Neuronal stem cell (in vitro differentiated cells): ENCODE results near the gene ZFP64.

Experiments
- DNase-seq: peaks from one replicate; pipeline ENCODE4 v3.0.0-alpha.2; 2013; ENCODE audit warnings: low spot score
- H2AFZ ChIP-seq: one replicate; pipeline ENCODE4 v1.6.1; 2013; ENCODE audit warnings: mild to moderate bottlenecking, low read length, inconsistent platforms
- H2AK5ac ChIP-seq: 2 replicates; pipeline ENCODE4 v1.6.1; 2013; ENCODE audit warnings: low read depth, mild to moderate bottlenecking, inconsistent platforms, low read length, moderate library complexity, mixed read lengths
- H2BK120ac ChIP-seq: 2 replicates; pipeline ENCODE4 v1.6.1; 2013; ENCODE audit warnings: low read depth, mild to moderate bottlenecking, inconsistent platforms, low read length, moderate library complexity, mixed read lengths
- H2BK12ac ChIP-seq: one replicate; pipeline ENCODE4 v1.6.1; 2013; ENCODE audit warnings: low read length, inconsistent platforms
- H2BK15ac ChIP-seq: 2 replicates; pipeline ENCODE4 v1.6.1; 2013; ENCODE audit warnings: mild to moderate bottlenecking, low read length, inconsistent platforms, mixed read lengths
- H2BK5ac ChIP-seq: one replicate; pipeline ENCODE4 v1.6.1; 2013; ENCODE audit warnings: inconsistent platforms, mild to moderate bottlenecking, low read length, moderate library complexity
- H3K14ac ChIP-seq: one replicate; pipeline ENCODE4 v1.6.1; 2013; ENCODE audit warnings: low read length, inconsistent platforms
- H3K18ac ChIP-seq: 2 replicates; pipeline ENCODE4 v1.6.1; 2013; ENCODE audit warnings: low read length, inconsistent platforms
- H3K23ac ChIP-seq: 2 replicates; pipeline ENCODE4 v1.6.1; 2013; ENCODE audit warnings: low read depth, mild to moderate bottlenecking, mixed read lengths, low read length, inconsistent platforms; ENCODE audit not compliant: poor library complexity
- H3K27ac ChIP-seq: replicated peaks from 3 replicates; pipeline ENCODE4 v1.5.1; 2013; ENCODE audit warnings: low read length, inconsistent platforms
- H3K27me3 ChIP-seq, 3 experiments: 2 replicates each; pipeline ENCODE4 v1.6.1; 2013; ENCODE audit warnings: low read length in 3 of 3, mild to moderate bottlenecking in 2 of 3, inconsistent platforms in 1 of 3, low read depth in 1 of 3, mixed read lengths in 1 of 3, moderate library complexity in 1 of 3; ENCODE audit not compliant: control insufficient read depth in 3 of 3, insufficient read depth in 3 of 3
- H3K36me3 ChIP-seq, 2 donors: replicated peaks in 1 of 2; 2 replicates each; pipeline ENCODE4 v1.6.1; 2013; ENCODE audit warnings: low read length in 2 of 2; ENCODE audit not compliant: control insufficient read depth in 2 of 2, insufficient read depth in 2 of 2
- H3K4ac ChIP-seq: 2 replicates; pipeline ENCODE4 v1.6.1; 2013; ENCODE audit warnings: inconsistent platforms, mild to moderate bottlenecking, low read length, moderate library complexity
- H3K4me1 ChIP-seq, 2 donors: 1 replicate in 1 of 2; 2 replicates in 1 of 2; pipeline ENCODE4 v1.6.1; 2013; ENCODE audit warnings: low read length in 2 of 2, low read depth in 1 of 2; ENCODE audit not compliant: control insufficient read depth in 2 of 2, insufficient read depth in 1 of 2
- H3K4me2 ChIP-seq: one replicate; pipeline ENCODE4 v1.6.1; 2013; ENCODE audit warnings: mild to moderate bottlenecking, low read length, inconsistent platforms; ENCODE audit not compliant: insufficient read depth, poor library complexity, severe bottlenecking
- H3K4me3 ChIP-seq, 2 donors: 2 replicates each; pipeline ENCODE4 v1.5.1; 2013; ENCODE audit warnings: low read length in 2 of 2, mild to moderate bottlenecking in 2 of 2, inconsistent platforms in 1 of 2, moderate library complexity in 1 of 2
- H3K79me1 ChIP-seq: one replicate; pipeline ENCODE4 v1.6.1; 2013; ENCODE audit warnings: low read depth, mild to moderate bottlenecking, inconsistent platforms, low read length, moderate library complexity
- H3K9ac ChIP-seq: one replicate; pipeline ENCODE4 v1.6.1; 2013; ENCODE audit warnings: mild to moderate bottlenecking, low read depth, low read length, inconsistent platforms; ENCODE audit not compliant: poor library complexity
- H3K9me3 ChIP-seq, 2 donors: replicated peaks in 1 of 2; 2 replicates each; pipeline versions ENCODE3 to v1.6.1; 2013; ENCODE audit warnings: low read length in 2 of 2, mild to moderate bottlenecking in 2 of 2, inconsistent platforms in 1 of 2, low read depth in 1 of 2, mixed read lengths in 1 of 2, moderate library complexity in 1 of 2; ENCODE audit not compliant: control insufficient read depth in 2 of 2, insufficient read depth in 1 of 2
- H4K8ac ChIP-seq: one replicate; pipeline ENCODE4 v1.6.1; 2013; ENCODE audit warnings: low read depth, mild to moderate bottlenecking, inconsistent platforms, low read length, moderate library complexity
- H4K91ac ChIP-seq: one replicate; pipeline ENCODE4 v1.6.1; 2013; ENCODE audit warnings: low read length, low read depth, mild to moderate bottlenecking, inconsistent platforms; ENCODE audit not compliant: poor library complexity
- WGBS, 2 donors: extraction: QIAGEN DNeasy Blood & Tissue Kit; methylation state at CpG; one replicate each; pipeline ENCODE4 v1.1.7; 2013; ENCODE audit warnings: missing lambda C conversion rate in 2 of 2, mixed read lengths in 1 of 2; ENCODE audit not compliant: insufficient read length in 2 of 2, insufficient replicate concordance in 1 of 2; ENCODE audit errors: extremely low coverage in 2 of 2; 5-methylcytosine and 5-hydroxymethylcytosine counted together

The ZFP64 gene

DNA sequence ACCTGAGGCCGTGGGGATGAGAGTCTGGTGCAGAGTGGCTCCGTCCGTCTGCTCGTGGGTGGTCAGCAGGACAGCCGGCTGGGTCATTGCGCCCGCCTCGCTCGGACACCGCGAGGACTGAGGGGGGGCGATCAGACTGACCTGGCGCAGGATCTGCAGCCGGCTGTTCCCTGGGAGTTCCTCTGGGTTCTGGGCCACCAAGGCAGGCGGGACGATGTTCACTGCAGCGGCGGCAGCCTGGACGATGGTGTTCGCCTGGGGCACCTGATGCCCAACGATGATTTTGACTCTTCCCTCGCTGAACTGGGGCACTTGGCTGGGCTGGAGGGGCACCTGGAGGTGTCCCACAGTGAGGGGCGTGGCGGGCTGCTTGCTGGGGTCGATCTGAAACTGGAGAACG is 39.2 kb downstream of the ZFP64 start:
- Histone ChIP-seq H2AFZ (no peak overlapping the region), H3K14ac (no peak overlapping the region), H2BK12ac (no peak overlapping the region), H3K18ac (no peak overlapping the region), H2BK5ac (peak overlapping the region; percentile 2), H3K4me1 (no peaks in the 10 kb centered on the region), H3K79me1 (no peaks in the 10 kb centered on the region), H2BK15ac (no peak overlapping the region), H4K91ac (no peak overlapping the region), H3K27ac (no peak overlapping the region), H3K4me3 (no peak overlapping the region), H4K8ac (peak overlapping the region; percentile 86), H3K23ac (no peak overlapping the region), H3K9me3 (peaks cover 0 to 15% of the 10 kb centered on the region in 2 donors), H3K4ac (no peak overlapping the region), H3K36me3 (peaks cover 12 to 71% of the 10 kb centered on the region in 2 donors), H2AK5ac (no peak overlapping the region), H2BK120ac (no peak overlapping the region), H3K4me2 (no peak overlapping the region), H3K27me3 (no peaks in the 10 kb centered on the region), H3K9ac (no peak overlapping the region)
- no peak for DNase-seq
- no CpG with 5 or more reads among the region's 26 CpGs for WGBS, 2 donors

DNA sequence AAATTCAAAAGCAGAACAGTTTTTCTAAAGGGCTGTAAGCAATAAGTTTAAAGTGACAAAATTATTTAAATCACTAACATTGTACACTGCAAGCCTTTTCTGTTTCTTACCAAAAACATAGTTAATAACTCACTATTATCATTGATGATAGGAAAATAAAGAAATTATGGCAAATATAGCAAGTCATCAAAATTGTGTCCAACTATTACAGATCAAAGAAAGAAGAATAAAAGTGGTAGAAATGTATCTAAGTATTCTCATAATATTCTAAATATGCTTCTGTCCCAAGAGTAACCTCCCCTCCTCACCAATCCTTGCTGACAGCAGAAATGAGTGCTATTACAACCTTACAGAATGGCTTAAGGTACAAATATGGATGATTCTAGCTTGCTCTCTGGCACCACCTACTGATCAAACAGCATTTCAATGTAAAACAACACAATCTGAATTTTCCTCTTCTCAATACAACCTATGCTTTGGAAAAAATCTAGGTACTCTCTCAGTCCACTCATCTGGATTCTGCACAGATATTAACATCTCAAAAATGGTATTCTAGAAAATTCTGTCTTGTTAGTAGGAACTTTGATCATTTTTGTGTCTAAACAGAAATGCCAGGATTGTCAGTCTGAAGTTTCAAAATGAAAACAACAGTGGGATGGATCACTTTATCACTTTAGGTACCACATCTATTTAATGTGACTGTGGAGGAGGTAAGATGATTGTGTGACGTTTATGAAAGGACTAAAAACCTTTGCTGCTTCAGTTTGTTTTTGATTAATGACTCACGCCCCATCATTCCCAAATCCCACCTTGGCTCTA is 40.9 kb downstream of the ZFP64 start:
- Histone ChIP-seq H4K91ac (no peak overlapping the region), H3K27me3 (no peaks in the 10 kb centered on the region), H3K36me3 (peaks cover 9 to 53% of the 10 kb centered on the region in 2 donors), H2BK120ac (no peak overlapping the region), H3K4me3 (no peak overlapping the region), H3K23ac (no peak overlapping the region), H2AFZ (no peak overlapping the region), H3K4ac (no peak overlapping the region), H3K9me3 (no peaks in the 10 kb centered on the region), H2AK5ac (no peak overlapping the region), H4K8ac (no peak overlapping the region), H3K4me2 (no peak overlapping the region), H2BK5ac (no peak overlapping the region), H2BK15ac (no peak overlapping the region), H3K79me1 (no peaks in the 10 kb centered on the region), H3K4me1 (no peaks in the 10 kb centered on the region), H3K9ac (no peak overlapping the region), H3K27ac (no peak overlapping the region), H3K18ac (no peak overlapping the region), H2BK12ac (no peak overlapping the region), H3K14ac (no peak overlapping the region)
- DNase-seq, result peak; percentile 17
- WGBS, 2 donors, result no CpG with 5 or more reads among the region's 2 CpGs

DNA sequence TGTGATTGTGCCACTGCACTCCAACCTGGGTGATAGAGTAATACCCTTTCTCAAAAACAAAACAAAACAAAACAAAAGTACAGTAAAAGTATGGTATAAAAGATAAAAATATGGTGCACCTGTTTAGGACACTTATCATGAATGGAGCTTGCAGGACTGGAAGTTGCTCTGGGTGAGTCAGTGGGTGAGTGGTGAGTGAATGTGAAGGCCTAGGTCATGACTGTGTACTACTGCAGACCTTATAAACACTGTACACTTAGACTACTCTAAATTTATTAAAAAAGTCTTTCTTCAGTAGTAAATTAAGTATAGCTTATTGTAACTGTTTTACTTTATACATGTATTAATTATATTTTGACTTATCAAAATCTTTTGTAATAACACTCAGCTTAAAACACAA is 46.0 kb downstream of the ZFP64 start:
- Histone ChIP-seq H3K14ac (no peak overlapping the region), H4K91ac (no peak overlapping the region), H3K18ac (no peak overlapping the region), H2BK5ac (no peak overlapping the region), H3K4me1 (no peaks in the 10 kb centered on the region), H3K4me3 (no peak overlapping the region), H3K79me1 (no peaks in the 10 kb centered on the region), H3K36me3 (peaks cover 0 to 5% of the 10 kb centered on the region in 2 donors), H3K23ac (no peak overlapping the region), H3K4me2 (no peak overlapping the region), H2BK12ac (no peak overlapping the region), H2AFZ (no peak overlapping the region), H2BK120ac (no peak overlapping the region), H3K27ac (no peak overlapping the region), H3K27me3 (no peaks in the 10 kb centered on the region), H4K8ac (no peak overlapping the region), H2AK5ac (no peak overlapping the region), H3K9ac (no peak overlapping the region), H3K9me3 (peaks cover 0 to 8% of the 10 kb centered on the region in 2 donors), H3K4ac (no peak overlapping the region), H2BK15ac (no peak overlapping the region)
- no peak for DNase-seq

DNA sequence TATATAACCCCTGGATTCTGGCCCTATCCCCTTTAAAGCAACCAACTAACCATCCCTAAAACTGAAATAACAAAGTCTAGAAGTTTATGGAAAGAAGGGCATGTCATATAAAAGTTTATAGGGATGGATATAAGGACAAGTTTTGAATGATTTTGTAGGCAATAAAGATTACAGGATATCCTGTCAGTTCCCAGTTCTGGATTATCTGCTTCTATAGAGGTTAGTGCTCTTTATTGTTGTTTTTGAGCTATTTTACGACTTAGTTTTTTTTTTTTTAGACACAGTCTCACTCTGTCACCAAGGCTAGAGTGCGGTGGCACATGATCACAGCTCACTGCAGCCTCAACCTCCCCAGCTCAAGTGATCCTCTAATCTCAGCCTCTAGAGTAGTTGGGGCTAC is 48.3 kb downstream of the ZFP64 start:
- H3K79me1 ChIP-seq, result no peaks in the 10 kb centered on the region
- H3K36me3 ChIP-seq, result no peaks in the 10 kb centered on the region
- DNase-seq, result no peak
- H2BK120ac ChIP-seq, result no peak overlapping the region
- H2AFZ ChIP-seq, result no peak overlapping the region
- H3K14ac ChIP-seq, result no peak overlapping the region
- H4K8ac ChIP-seq, result no peak overlapping the region
- no peak overlapping the region for H2AK5ac ChIP-seq
- no peak overlapping the region for H3K4me2 ChIP-seq
- H3K27ac ChIP-seq, result no peak overlapping the region
- no peak overlapping the region for H2BK12ac ChIP-seq
- H3K18ac ChIP-seq, result no peak overlapping the region
- no peak overlapping the region for H3K4me3 ChIP-seq
- H2BK15ac ChIP-seq, result no peak overlapping the region
- no peak overlapping the region for H4K91ac ChIP-seq
- no peak overlapping the region for H2BK5ac ChIP-seq
- H3K9ac ChIP-seq, result no peak overlapping the region
- peaks cover 0 to 11% of the 10 kb centered on the region in 2 donors for H3K9me3 ChIP-seq
- H3K27me3 ChIP-seq, result no peaks in the 10 kb centered on the region
- no peak overlapping the region for H3K23ac ChIP-seq
- no CpG with 5 or more reads among the region's 2 CpGs for WGBS, 2 donors
- H3K4ac ChIP-seq, result no peak overlapping the region
- no peaks in the 10 kb centered on the region for H3K4me1 ChIP-seq
